ENCODE results near the gene TIMP1.

TIMP1 gene

DNA sequence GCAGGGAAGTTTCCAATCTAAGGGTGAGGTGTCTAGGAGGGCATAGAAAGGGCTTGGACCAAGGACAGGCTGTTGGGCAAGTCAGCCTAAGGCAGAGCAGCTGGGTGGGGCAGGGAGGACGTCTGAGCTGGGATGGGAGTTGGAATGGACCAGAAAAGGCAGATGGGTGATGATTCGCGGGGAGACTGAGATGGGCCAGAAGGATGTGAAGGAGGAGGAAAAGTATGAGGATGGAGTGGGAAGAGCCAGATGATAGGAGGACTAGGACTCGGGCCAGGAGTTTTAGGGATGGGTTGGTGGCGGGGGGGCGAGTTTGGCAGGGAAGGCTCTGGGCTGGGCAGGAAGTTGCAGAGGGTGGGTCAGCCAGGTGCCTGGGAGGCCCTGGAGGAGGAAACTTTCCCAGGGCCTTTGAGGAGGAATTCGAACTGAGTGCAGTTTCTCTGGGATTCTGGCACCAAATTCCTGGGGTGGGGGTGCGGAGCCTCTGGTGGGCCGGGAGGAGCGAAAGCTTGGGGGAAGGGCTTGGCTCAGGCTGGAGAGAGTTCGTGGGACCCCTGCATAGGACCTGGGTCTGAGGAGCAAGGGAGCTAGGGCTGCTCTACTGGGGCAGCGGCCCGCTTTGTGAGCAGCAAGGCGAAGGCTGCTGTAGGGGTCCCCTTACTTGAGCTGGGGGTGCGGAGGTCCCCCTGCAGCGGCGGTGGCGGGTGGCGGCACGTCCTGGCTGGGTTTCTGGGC, 8.7 kb upstream of the TIMP1 start:
- DNase-seq (ENCODE audit: low read depth in 2 of 2) = no peak

DNA sequence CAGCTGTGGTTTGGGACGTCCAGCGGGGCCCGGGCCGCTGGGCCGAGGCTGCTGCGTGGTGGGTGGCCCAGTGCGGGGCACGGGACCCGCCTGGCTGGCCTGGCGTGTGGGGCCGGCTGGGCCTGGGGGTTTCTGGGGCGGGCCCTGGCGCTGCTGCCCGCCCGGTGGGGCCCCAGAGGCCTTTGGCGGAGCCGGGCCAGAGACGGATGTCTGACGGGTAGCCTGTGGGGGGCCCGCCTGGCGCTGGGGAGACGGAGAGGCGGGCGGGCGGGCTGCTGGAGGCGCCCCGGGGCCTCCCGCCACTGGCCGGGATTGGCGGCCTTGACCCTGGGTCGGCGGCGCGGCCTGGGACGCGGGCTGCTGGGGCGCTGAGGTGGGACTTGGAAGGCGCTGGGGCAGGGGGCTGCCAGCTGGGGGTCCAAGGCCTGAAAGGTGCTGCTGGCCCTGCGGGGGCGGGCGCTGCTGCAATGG, 8.1 kb upstream of the TIMP1 start:
- DNase-seq (ENCODE audit: low read depth in 2 of 2) = no peak

- DNase-seq (ENCODE audit: low read depth in 2 of 2) = no peak
These were observed 7.5 kb upstream of the TIMP1 start for GRCh38 chrX:47574547-47575301.

DNA sequence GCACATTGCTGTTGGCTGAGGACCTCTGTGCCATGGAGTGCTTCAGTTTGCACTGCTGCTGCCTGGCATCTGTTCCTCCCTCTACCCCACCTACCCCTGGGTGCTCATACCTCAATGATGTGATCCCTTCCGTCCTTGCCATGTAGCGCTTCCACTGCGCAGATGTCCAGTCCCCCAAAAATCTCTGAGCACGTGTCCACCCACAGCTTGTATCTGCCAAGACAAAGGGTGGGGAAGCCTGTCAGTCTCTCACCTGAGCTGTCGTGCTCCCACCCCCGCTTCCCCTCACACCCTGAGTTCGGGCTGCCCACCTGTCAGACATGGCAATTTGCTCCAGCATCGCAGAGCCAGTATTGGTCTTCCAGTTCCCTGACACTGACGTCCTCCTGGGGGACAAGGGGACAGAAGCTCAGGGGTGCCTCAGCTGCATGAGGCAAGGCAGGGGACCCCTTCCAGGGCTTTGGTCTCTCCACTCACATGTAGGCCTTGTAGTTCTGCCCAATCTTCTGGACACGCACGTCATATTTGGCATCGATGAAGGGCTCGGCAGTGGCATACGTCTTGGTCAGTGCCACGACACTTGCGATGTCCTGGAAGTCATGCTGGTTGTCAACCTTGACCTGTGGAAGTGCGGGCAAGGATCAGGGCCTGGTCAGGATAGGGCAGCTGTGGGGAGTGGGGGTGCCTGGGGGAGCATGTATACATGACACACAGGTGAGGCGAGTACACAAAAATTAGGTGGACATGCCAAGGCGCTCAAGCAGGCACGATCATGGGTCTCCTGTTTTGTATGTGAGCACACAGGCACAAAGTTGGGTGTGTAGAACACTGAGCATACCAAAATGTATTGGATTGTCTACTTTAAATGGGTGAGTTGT, 6.0 kb upstream of the TIMP1 start:
- no peak for DNase-seq (ENCODE audit: low read depth in 2 of 2)

DNA sequence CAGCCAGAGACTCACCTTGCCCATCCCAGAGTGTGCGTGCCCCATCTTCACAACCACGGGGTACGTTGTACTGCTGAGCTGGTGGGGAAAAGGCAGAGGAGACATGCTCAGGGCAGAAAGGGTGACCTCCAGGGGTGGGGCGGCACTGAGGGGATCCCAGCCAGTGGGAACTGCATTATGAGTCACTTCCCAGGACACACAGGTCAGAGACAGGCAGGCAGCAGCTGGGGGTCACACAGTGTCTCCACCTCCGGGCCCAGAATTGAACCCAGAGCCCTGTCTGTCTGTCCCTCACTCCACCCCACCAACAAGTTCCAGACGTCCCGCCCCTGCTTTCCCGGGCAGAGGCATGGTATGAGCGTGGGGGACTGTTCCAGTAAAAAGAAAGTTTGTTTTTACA, 4.8 kb upstream of the TIMP1 start:
- DNase-seq (ENCODE audit: low read depth in 2 of 2) = no peak

GRCh38 chrX:47577901-47578300, 4.3 kb upstream of the TIMP1 start:
- no peak for DNase-seq (ENCODE audit: low read depth in 2 of 2)

DNA sequence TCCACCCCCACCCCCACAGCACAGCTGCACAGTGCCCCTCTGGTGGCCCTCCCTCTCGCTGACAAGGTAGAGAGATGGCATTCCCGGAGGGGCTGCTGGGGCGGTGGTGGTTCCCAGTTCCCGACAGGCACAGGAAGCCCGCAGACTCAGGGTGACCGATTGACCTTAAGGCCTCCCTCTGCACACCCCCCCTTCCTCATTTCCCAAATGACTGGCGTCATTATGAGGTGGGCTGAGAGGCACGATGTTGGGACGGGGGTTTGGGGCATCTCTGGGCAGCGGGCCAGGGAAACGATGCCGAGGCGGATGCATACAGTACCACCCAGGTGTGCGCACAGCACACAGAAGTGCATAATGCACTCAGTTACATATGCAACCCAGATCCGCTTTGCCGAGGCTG, 3.5 kb upstream of the TIMP1 start:
- DNase-seq (ENCODE audit: low read depth in 2 of 2) = no peak

DNA sequence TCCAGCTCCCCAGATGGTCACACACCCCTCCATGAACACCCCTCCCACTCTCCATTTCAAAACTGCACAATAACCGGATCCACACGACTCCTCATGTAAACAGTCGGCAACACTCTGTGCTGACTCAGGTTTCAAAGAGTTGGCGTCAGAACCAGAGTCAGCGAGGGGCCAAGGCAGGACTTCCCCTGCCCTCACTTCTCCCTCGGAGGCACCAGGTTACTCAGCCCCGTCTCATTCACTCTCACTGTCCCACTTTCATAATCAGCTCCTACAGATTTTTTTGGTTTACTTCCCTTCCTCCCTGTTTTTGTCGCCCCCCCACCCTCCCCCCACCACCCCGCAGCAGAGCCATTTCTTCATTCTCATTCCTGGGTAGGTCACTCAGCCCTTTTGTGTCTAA, 2.7 kb upstream of the TIMP1 start:
- DNase-seq (ENCODE audit: low read depth in 2 of 2) = no peak

DNA sequence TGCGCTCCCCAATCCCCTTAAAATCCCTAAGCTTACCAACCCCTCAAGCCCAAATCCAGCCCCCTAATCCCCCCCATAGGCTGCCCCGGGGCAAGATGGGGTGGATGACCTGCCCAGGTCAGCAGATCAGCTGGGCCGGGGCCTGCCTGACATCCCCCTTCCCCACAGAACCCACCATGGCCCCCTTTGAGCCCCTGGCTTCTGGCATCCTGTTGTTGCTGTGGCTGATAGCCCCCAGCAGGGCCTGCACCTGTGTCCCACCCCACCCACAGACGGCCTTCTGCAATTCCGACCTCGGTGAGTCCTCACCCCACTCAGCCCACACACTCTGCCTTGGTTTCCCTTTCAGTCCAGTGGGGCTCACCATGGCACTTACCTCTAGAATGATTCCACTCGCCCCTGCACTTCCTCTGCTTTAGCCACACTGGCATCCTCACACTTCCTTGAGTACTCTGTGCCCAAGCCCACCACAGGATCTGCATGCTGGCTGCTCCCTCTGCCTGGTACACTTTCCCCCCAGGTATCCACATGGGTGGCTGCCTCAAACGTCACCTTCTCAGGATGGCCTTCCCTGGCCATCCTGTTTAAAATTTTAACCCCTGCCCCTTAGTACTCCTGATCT, 1.1 kb downstream of the TIMP1 start:
- DNase-seq (ENCODE audit: low read depth in 2 of 2) = no peak

GRCh38 chrX:47584714-47585113, 2.5 kb downstream of the TIMP1 start:
- no peak for DNase-seq (ENCODE audit: low read depth in 2 of 2)

DNA sequence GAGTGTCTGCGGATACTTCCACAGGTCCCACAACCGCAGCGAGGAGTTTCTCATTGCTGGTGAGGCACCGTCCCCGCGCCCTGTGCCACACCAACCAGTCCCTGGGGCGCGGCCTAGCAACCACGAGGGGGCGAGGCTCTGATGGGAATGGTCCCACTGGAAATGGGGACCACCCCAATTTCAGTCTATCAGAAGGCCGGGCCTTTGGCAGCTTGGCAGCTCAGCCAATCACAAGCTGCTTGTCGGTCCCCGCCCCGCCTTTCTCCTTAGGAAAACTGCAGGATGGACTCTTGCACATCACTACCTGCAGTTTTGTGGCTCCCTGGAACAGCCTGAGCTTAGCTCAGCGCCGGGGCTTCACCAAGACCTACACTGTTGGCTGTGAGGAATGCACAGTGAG, 3.0 kb downstream of the TIMP1 start:
- no peak for DNase-seq (ENCODE audit: low read depth in 2 of 2)

GRCh38 chrX:47586043-47586787, 4.0 kb downstream of the TIMP1 start:
- no peak for DNase-seq (ENCODE audit: low read depth in 2 of 2)

- DNase-seq (ENCODE audit: low read depth in 2 of 2) = no peak
These were observed 5.1 kb downstream of the TIMP1 start for GRCh38 chrX:47587091-47587891.

DNA sequence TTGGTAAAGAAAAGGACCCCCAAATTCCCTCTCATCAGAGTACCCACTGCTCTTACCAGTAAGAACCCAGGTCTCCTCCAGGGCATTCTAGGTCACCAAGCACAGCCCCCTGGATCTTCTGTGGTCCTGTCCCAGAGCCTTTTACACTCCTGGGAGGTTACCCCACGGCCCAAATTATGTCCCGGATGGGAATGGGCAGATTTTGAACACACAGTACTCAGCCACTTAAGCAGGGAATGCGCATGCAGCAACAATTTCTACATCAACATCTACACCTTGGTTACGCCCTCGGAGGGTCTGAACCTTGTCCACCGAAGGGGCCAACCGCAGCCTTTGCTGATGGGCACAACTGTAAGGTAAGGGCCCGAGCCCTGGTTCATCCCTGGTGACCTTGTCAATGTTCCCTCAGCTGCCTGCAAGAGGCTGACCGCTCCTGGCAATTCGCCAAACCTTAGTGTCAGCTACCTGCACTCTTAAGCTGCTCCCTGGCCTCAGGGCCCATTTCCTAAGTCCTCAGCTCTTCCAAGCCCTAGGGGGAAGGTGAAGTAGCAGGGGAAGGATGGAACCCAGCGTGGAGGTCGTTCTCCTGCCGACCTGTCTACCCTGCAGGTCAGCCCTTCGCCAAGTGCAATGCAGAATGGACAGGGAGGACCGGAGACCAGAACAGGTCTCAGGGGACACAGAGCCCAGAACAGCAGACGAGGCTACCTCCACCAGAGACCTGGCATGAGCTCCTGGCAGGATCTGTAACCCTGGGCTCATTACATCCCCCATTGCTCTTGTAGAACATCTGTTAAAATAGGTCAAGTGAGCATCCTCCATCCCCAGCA, 5.9 kb downstream of the TIMP1 start:
- DNase-seq (ENCODE audit: low read depth in 2 of 2) = no peak

DNA sequence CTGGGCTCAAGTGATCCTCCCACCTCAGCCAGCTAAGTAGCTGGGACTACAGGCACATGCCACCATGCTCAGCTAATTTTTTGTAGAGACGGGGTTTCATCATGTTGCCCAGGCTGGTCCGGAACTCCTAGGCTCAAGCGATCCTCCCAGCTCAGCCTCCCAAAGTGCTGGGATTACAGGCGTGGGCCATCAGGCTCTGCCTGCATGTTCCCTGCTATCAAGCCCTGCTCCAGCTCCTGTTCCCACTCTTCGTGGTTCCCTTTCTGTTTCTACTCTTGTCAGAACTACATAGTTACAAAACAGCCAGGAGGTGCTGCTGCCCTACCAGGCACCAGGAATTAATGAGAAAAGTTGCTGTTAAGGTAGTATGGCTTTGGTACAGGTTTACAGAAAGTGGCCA, 8.7 kb downstream of the TIMP1 start:
- DNase-seq (ENCODE audit: low read depth in 2 of 2) = no peak

DNA sequence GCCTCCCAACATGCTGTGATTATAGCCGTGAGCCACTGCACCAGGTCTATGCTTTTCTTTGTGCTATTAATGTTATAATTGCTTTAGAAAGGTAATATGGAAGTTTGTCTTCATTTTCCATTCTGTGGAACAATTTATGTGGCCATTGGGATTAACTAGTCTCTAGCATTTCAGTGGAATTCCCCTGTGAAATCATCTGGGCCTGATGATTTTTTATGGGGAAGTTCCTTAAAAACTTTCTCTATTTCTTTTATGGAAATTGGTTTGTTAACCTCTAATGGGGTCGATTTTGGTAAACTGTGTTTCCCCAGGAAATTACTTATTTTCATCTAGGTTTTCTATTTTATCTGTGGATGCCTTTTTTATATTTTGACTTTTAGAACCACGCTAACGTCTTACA, 11.3 kb downstream of the TIMP1 start:
- no peak for DNase-seq (ENCODE audit: low read depth in 2 of 2)

GRCh38 chrX:47595716-47596251, 13.5 kb downstream of the TIMP1 start:
- no peak for DNase-seq (ENCODE audit: low read depth in 2 of 2)

- DNase-seq (ENCODE audit: low read depth in 2 of 2) = no peak
These were observed 14.0 kb downstream of the TIMP1 start for GRCh38 chrX:47596256-47596655.

- no peak for DNase-seq (ENCODE audit: low read depth in 2 of 2)
These were observed 15.0 kb downstream of the TIMP1 start for GRCh38 chrX:47597222-47597621.

All from stimulated activated CD4-positive, alpha-beta T cell treated with anti-CD3 and anti-CD28 coated beads, Interleukin-1b, Interleukin-23, amount 100 ng/mL, for 1 hour (primary cell).